ENCODE results near the gene TMEM208.

The TMEM208 gene

DNA sequence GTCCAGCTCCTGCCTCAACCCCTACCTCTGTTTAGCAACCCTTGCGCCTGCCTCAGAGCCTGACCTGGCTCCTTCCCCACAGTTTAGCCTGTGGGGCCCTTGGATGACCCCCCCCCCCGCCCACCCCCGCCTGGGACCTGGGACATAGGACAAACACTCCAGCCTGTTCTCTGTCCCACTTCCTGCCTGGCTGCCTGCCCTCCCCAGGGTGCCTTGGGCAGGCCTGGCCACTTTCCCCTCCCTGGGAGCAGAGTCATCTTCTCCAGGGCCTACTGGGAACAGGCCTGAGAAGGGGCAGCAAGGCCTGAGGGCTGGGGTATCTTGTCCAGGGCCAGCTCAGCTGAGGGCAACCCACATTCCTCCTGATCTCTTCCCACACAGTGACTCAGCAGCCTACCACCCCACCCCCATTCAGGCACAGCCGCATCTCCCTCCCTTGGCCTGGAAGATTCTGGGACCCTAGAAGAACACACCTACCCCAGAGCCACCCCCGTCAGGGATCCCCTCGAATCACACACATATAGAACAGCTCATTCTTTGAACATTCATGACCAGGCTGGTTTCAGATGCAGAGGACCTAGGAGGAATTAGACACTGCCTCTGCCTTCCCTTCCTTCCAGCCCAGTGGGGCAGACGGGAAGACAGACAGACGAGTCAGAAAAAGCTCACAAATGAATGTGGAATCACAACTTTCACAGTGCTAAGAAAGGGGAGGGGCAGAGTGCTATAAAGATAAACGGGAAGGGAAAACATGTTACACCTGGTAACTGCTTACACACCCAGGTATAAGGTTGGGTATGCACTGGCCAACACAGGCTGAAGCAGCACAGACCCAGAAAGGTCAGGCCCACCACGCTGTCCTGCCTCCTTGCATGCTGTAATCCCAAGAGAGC, 14.3 kb downstream of the TMEM208 start:
- H3K4me1 Mint-ChIP-seq (ENCODE audit: low read depth in 2 of 2), result peaks cover 20 to 35% of the 10 kb centered on the region in 2 donors
- no peaks in the 10 kb centered on the region for H3K27me3 Mint-ChIP-seq
- H3K9me3 Mint-ChIP-seq, result no peaks in the 10 kb centered on the region
- H3K36me3 Mint-ChIP-seq (ENCODE audit: insufficient read depth), result peaks cover 26% of the 10 kb centered on the region
- DNase-seq (no peak), ATAC-seq (replicated peaks) (no peak)
- H3K27ac Mint-ChIP-seq, result peak overlapping the region; percentile 49 to 57
- H3K4me3 Mint-ChIP-seq, result no peak overlapping the region

DNA sequence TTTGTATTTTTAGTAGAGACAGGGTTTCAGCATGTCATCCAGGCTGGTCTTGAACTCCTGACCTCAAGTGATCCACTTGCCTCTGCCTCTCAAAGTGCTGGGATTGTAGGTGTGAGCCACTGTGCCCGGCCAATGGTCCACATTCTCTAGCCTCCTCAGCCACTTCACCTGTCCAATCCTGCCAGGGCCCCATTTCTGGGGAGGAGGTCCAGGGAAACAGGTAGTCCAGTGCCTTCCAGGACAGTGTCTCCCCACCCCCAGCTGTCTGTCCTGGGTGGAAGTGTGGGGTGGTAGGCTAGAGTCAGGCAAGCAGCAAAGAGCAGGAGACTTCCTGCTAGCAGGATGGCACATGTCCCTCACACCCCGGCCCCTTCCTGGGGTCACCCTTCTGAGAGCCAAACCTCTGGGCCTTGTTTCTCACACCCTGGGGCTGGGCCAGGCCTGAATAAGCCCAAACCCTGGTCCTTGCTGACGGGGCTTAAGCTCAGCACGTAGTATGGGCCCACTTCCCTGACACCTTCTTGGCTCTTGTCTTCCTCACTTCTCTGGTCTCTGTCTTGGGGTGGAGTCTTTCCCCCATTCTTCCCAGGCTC, 15.3 kb downstream of the TMEM208 start:
- Mint-ChIP-seq H3K4me1 (ENCODE audit: low read depth in 2 of 2) (peaks cover 18 to 32% of the 10 kb centered on the region in 2 donors), H3K4me3 (no peak overlapping the region), H3K27me3 (no peaks in the 10 kb centered on the region), H3K9me3 (no peaks in the 10 kb centered on the region), H3K27ac (peak overlapping the region in 1 of 2 donors; percentile 80), H3K36me3 (ENCODE audit: insufficient read depth) (peaks cover 21% of the 10 kb centered on the region)
- ATAC-seq (replicated peaks) (no peak), DNase-seq (no peak)

DNA sequence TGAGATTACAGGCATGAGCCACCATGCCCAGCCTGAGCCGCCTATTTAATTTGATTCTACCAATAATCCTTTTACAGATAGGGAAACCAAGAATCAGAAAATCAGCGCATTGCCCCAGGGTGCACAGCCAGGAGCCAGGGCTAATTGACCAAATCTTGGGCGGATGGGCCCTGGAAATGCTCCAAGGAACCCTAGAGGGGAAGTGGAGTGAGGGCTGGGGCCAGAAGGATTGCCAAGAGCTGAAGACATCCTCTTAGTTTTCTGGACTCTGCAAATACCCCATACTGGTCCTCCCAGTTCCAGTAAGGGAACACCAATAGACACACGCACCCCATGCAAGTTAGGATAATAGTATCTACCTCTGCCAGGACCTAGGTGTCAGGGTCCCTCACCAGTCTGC, 16.6 kb downstream of the TMEM208 start:
- Mint-ChIP-seq H3K27me3 (no peaks in the 10 kb centered on the region), H3K4me1 (ENCODE audit: low read depth in 2 of 2) (peaks cover 29 to 36% of the 10 kb centered on the region in 2 donors), H3K27ac (peak overlapping the region; percentile 93 to 96), H3K36me3 (ENCODE audit: insufficient read depth) (peaks cover 13% of the 10 kb centered on the region), H3K9me3 (no peaks in the 10 kb centered on the region), H3K4me3 (no peak overlapping the region)
- DNase-seq, result no peak
- no peak for ATAC-seq (replicated peaks)

DNA sequence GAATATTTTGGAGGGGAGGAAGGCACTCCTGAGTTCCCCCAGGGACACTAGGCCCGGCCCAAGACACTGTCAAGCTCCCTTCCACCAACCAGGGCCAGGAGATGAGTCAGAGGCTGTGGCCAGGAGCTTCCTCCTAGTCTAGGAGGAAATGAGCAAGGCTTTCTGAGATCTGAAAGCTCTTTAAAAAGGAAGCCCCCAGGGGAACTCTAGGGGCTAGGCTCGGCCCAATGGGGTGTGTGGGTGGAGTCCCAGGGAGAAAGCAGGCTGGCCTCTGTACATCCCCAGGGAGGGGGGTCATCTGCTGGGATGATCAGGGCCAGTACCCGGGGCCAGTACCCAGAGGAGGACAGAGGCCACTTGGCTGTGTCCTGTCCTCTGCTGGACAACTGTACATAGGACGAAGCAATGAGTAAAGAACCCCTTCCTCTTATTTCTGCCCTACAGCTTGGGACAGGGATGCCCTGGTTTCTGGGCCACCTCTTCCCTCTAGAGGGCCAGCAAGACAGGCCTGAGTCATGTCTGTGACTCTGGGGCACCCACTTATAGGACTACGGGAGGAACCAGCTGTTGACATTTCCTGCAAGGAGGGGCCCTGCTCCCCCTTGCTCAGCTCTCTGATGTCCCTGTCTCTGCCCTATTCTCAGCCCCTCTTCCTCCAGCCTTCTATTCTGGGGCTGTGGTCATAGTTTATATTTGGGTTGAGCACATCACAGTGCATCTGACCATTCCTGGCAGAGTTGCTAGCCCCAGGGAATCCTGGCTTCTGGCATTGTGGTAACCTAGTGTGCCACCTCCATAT, 17.7 kb downstream of the TMEM208 start:
- DNase-seq (peak; percentile 63 to 64 (median 64)), ATAC-seq (replicated peaks) (peak; percentile 70)
- Mint-ChIP-seq H3K36me3 (ENCODE audit: insufficient read depth) (peaks cover 18% of the 10 kb centered on the region), H3K4me3 (peak overlapping the region; percentile 90 to 96), H3K9me3 (no peaks in the 10 kb centered on the region), H3K4me1 (ENCODE audit: low read depth in 2 of 2) (peaks cover 32 to 40% of the 10 kb centered on the region in 2 donors), H3K27ac (peak overlapping the region; percentile 93 to 96), H3K27me3 (peaks cover 0 to 4% of the 10 kb centered on the region in 2 donors)

DNA sequence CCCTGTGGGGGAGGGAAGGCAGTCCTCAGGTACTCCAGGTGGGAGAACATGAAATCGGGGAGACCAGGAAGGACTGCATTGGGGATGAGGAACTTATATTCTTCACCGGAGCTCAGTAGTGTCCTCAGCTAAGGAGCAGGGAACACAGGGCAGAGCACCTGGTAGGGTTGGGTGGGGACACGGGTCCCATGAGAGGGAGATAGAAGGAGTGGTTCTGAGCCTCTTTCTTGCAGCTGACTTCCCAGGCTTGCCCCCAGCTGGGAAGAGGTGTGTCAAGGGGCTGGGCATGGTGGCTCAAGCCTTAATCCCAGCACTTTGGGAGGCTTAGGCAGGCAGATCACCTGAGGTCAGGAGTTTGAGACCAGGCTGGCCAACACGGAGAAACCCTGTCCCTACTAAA, 18.3 kb downstream of the TMEM208 start:
- H3K27me3 Mint-ChIP-seq, result peaks cover 5 to 10% of the 10 kb centered on the region in 2 donors
- no peak for ATAC-seq (replicated peaks)

DNA sequence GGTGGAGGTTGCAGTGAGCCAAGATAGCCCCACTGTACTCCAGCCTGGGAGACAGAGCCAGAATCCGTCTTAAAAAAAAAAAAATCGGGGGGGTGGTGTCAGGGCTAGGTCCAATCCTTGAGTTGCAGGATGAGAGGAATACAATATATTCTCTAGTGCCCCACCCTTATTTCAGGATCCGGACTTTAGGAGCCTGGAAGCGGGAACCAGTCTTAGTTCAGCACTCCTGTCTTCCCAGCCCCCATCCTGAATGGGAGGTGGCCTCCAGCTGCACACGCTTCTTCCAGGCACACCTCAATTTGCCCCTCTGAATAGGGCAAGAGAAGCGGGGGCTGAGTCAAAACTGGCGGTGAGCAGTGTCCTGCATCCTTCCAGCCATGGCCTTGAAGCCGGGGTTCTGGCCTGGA, 18.7 kb downstream of the TMEM208 start:
- peaks cover 5 to 12% of the 10 kb centered on the region in 2 donors for H3K27me3 Mint-ChIP-seq
- H3K27ac Mint-ChIP-seq, result peak overlapping the region; percentile 93 to 96
- no peaks in the 10 kb centered on the region for H3K9me3 Mint-ChIP-seq
- H3K4me3 Mint-ChIP-seq, result peak overlapping the region; percentile 90 to 96
- ATAC-seq (replicated peaks), result no peak
- H3K4me1 Mint-ChIP-seq (ENCODE audit: low read depth in 2 of 2), result peaks cover 32 to 45% of the 10 kb centered on the region in 2 donors
- peaks cover 20% of the 10 kb centered on the region for H3K36me3 Mint-ChIP-seq (ENCODE audit: insufficient read depth)
- DNase-seq, result no peak

More for the DNA sequence above, 18.3 kb downstream of the TMEM208 start:
- Mint-ChIP-seq H3K4me1 (ENCODE audit: low read depth in 2 of 2) (peaks cover 32 to 45% of the 10 kb centered on the region in 2 donors), H3K9me3 (no peaks in the 10 kb centered on the region), H3K36me3 (ENCODE audit: insufficient read depth) (peaks cover 20% of the 10 kb centered on the region), H3K27ac (peak overlapping the region; percentile 93 to 96), H3K4me3 (peak overlapping the region; percentile 90 to 96)
- no peak for DNase-seq

DNA sequence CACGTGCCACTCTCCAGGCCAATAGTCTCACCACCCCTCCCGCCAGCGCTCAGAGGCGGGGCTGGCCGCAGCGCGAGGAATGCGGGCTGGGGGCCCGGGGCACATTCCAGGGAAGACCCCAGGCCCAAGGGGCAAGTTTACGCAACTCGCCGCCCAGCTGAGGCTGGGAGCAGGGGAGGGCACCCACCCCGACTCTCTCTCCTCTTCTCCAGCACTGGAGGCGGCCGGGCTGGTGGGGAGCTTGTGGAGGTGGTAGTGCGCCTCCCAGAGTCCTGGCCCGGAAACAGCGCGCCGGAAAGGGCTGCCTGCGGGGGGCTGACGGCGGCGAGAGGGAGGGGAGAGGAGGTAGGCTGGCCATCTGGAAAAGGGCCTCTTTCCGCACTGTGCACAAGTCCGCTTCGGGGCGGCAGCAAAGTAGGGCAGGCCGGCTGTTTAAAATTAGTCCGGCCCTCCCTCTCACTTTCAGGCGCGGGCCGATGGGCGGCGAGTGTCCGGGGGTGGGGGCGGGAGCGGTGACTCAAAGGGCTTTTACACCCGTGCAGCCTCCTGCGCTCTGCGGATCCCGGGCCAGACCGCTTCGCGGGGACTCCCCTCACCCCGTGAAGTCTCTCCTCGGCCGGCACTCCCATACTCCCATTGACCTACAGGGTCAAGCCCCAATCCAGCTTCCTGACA, 19.3 kb downstream of the TMEM208 start:
- Mint-ChIP-seq H3K27ac (peak overlapping the region; percentile 92 to 96), H3K9me3 (no peaks in the 10 kb centered on the region), H3K27me3 (peaks cover 5 to 12% of the 10 kb centered on the region in 2 donors), H3K4me3 (peak overlapping the region; percentile 90 to 96), H3K4me1 (ENCODE audit: low read depth in 2 of 2) (peaks cover 32 to 45% of the 10 kb centered on the region in 2 donors), H3K36me3 (ENCODE audit: insufficient read depth) (peaks cover 20% of the 10 kb centered on the region)
- ATAC-seq (replicated peaks) (no peak), DNase-seq (peak in 1 of 3 experiments; percentile 42)

DNA sequence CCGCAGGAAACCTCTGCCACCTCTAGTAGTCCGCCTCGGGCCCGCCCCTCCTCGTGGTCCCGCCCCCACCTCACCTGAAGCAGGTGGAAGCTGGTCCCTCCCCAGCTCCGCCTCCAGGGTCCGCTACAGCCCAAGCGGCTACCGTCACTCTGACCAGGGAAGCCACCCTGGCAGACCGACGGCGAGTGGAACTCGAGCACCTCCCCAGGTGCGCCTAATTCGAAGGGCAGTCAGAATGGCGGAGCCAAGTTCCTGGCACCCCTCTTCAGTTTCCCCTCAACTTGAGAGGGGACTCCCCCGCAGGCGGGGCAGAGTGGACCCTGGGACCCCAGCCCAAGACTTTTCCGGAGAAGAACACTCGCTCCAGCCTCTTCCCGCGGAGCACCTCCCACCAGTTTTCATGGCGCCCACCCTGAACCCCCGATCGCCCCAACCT, 19.8 kb downstream of the TMEM208 start:
- Mint-ChIP-seq H3K27me3 (peaks cover 5 to 12% of the 10 kb centered on the region in 2 donors), H3K9me3 (no peaks in the 10 kb centered on the region), H3K4me3 (peak overlapping the region; percentile 90 to 96), H3K27ac (peak overlapping the region; percentile 92 to 96), H3K4me1 (ENCODE audit: low read depth in 2 of 2) (peaks cover 32 to 42% of the 10 kb centered on the region in 2 donors), H3K36me3 (ENCODE audit: insufficient read depth) (peaks cover 18% of the 10 kb centered on the region)
- no peak for ATAC-seq (replicated peaks)
- peak in 1 of 3 experiments; percentile 23 for DNase-seq

DNA sequence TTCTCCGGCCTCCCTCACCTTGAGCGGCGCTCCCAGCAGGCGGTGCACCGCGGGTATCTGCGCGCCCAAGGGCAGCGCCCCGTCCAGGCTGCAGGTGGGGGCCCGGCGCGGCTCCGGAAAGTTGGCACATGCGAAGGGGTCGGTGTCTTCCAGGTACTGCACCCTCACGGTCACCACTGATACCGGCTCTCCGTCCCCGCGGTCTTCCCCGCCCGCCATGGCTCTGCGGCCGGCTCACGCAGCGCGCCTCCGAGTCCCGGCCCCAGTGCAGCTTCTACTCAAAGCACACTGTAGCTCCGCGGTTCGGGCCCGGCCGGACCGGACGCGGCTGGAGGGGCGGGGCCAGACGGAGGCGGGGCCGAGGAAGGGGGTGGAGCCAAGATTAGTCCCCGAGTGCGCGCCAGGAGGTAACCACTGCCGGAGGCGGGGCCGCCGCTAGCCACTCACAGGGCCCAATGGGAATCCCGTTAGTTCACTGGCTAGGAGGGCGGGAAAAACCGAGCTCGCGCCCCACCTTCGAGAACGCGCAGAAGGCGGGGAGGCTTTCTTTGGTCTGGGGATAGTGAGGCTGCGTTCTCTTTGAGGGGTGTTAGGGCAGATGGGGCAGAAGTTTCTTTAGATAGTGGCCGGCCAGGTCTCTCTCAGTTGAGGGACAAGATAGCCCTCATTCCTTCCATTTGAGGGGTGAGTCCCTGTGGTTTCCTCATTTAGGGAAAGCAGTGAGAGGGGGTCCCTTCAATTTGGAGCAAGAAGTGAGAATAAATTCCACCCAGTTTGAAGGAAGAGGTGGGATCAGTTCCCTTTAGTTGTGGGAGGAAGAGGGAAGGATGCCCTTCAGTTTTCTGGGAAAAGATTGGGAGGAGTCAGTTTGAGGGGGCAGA, 20.5 kb downstream of the TMEM208 start, which contains the start of gene FHOD1:
TSS of gene FHOD1 (minus strand) at position 290 of the 881 bp plus-strand sequence. CDS start at position 219, 71 bp downstream.
- Mint-ChIP-seq H3K27ac (peak within 1 kb of the TSS; percentile 92 to 96), H3K36me3 (ENCODE audit: insufficient read depth) (peaks cover 18% of the 10 kb centered on the region), H3K4me1 (ENCODE audit: low read depth in 2 of 2) (peaks cover 32 to 41% of the 10 kb centered on the region in 2 donors), H3K4me3 (peak within 1 kb of the TSS; percentile 90 to 96), H3K9me3 (no peaks in the 10 kb centered on the region), H3K27me3 (peaks cover 5 to 13% of the 10 kb centered on the region in 2 donors)
- DNase-seq (peak; percentile 97), ATAC-seq (replicated peaks) (peak; percentile 72)

DNA sequence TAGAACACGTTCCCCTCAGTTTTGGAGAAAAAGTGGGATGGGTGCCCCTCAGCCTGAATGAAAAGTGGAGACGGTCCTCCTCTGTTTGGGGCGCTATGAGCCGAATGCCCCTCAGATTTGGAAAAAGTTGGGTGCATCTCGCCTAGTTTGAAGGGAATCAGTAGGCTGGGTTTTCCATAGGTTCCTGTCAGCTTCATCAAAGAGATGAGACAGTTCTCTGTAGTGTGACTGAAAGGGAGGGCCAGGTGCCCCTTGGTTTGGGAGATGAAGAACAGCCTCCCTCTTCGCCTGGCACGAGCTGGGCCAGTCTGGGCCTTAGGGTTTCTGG, 21.1 kb downstream of the TMEM208 start:
- H3K9me3 Mint-ChIP-seq, result no peaks in the 10 kb centered on the region
- peaks cover 5 to 19% of the 10 kb centered on the region in 2 donors for H3K27me3 Mint-ChIP-seq
- ATAC-seq (replicated peaks) (no peak), DNase-seq (no peak)
- H3K4me1 Mint-ChIP-seq (ENCODE audit: low read depth in 2 of 2), result peaks cover 29 to 38% of the 10 kb centered on the region in 2 donors
- peaks cover 18% of the 10 kb centered on the region for H3K36me3 Mint-ChIP-seq (ENCODE audit: insufficient read depth)
- H3K4me3 Mint-ChIP-seq, result peak overlapping the region; percentile 90 to 96
- H3K27ac Mint-ChIP-seq, result peak overlapping the region; percentile 92 to 96

DNA sequence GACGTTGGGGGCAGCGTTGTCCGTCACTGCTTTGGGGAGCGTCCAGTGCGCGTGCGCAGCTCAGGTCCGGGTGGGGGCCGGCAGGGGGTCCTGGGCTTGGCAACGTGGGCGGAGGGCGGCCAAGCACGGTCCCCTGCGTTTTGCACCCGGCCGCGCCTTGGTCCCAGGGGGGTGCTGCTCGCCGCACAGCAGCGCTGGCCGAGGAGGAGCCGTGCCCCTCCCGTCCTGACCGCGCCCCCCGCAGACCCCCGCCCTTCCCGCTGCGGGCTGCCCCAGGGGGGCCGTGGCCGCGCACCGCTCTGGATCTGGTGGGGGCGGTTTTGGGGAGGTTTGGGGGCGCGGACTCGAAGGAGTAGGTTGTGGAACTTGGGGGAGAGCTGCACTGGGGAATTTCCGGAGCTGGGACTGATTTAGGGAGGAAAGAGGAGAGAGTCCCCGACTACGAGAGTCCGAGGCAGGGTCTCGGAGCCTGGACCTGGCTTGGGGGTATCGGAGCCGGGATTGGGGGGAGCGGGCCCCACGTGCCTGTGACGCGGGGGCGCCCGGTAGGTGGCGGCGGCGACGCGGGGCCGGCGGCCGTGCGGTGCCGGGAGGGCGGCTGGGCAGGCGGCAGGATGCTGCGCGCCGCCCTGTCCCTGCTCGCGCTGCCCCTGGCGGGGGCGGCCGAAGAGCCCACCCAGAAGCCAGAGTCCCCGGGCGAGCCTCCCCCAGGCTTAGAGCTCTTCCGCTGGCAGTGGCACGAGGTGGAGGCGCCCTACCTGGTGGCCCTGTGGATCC, 21.7 kb downstream of the TMEM208 start, which contains the start of gene SLC9A5:
TSS of gene SLC9A5 (plus strand) at position 579 of the 777 bp plus-strand sequence. CDS start at position 615, 36 bp downstream.
- H3K4me1 Mint-ChIP-seq (ENCODE audit: low read depth in 2 of 2), result peaks cover 29 to 37% of the 10 kb centered on the region in 2 donors
- ATAC-seq (replicated peaks) (no peak), DNase-seq (peak in 1 of 3 experiments; percentile 15)
- peak within 1 kb of the TSS; percentile 90 to 96 for H3K4me3 Mint-ChIP-seq
- peaks cover 18% of the 10 kb centered on the region for H3K36me3 Mint-ChIP-seq (ENCODE audit: insufficient read depth)
- peaks cover 5 to 19% of the 10 kb centered on the region in 2 donors for H3K27me3 Mint-ChIP-seq
- H3K27ac Mint-ChIP-seq, result peak within 1 kb of the TSS; percentile 92 to 96
- no peaks in the 10 kb centered on the region for H3K9me3 Mint-ChIP-seq
